Measurements from ENCODE around the gene SULT4A1.

SULT4A1 gene

GRCh38 chr22:43776081-43776670 is 86.1 kb downstream of the SULT4A1 start:
- DNase-seq, result no peak
- no peak for TF ChIP-seq POLR2A (IDR thresholded peaks at IDR 0.05; ENCODE audit: low read length)
- TF ChIP-seq GATA1 (IDR thresholded peaks at IDR 0.05; ENCODE audit: low read depth, low read length), result no peak

All from erythroblast (primary cell).